Measurements from ENCODE around the gene SIAE. TPM values are rescaled to one million over a fixed set of nuclear protein-coding genes. Genes with fewer than 3 reads are reported as not detected.

Gene SIAE
- total and polyA plus RNA-seq, 2 donors (not counting 1 experiment from before 2014, with no cell fraction given) = 3.6 to 4.5 TPM

GRCh38 chr11:124610295-124610694 lies 63.2 kb downstream of the SIAE start:
- Histone ChIP-seq H4K20me1 (ENCODE audit: control insufficient read depth, insufficient read depth, low read length, poor library complexity, severe bottlenecking) (no peaks in the 10 kb centered on the region), H3K36me3 (replicated peaks in 1 of 2; ENCODE audit: control extremely low read depth in 1 of 2, control insufficient read depth in 1 of 2, extremely low read depth in 1 of 2, insufficient read depth in 2 of 2, low read length in 1 of 2) (no peaks in the 10 kb centered on the region), H3K79me2 (ENCODE audit: control insufficient read depth, insufficient read depth, low read length) (no peaks in the 10 kb centered on the region), H3K9ac (ENCODE audit: low read length) (no peak overlapping the region), H3K27me3 (replicated peaks in 1 of 4; ENCODE audit: control extremely low read depth in 1 of 4, control insufficient read depth in 3 of 4, insufficient read depth in 4 of 4, low read length in 3 of 4) (no peaks in the 10 kb centered on the region), H2AFZ (ENCODE audit: insufficient read depth, low read depth, low read length, poor library complexity, severe bottlenecking) (no peak overlapping the region), H3K27ac (ENCODE audit: low read length in 2 of 2) (no peak overlapping the region), H3K9me3 (ENCODE audit: control extremely low read depth in 1 of 3, control insufficient read depth in 2 of 3, insufficient read depth in 1 of 3, low read length in 2 of 3) (no peaks in the 10 kb centered on the region), H3K4me3 (ENCODE audit: control extremely low read depth in 1 of 5, extremely low read depth in 1 of 5, insufficient read depth in 1 of 5, low read depth in 2 of 5, low read length in 4 of 5) (no peak overlapping the region), H3K4me2 (replicated peaks; ENCODE audit: low read depth, low read length, poor library complexity, severe bottlenecking) (no peak overlapping the region), H3K4me1 (ENCODE audit: control insufficient read depth in 2 of 2, insufficient read depth in 2 of 2, low read length in 2 of 2) (peaks cover 3% of the 10 kb centered on the region in 2 donors)
- Mint-ChIP-seq H3K4me3 (no peak overlapping the region), H3K4me1 (peaks cover 3% of the 10 kb centered on the region), H3K27ac (no peak overlapping the region), H3K27me3 (peaks cover 18% of the 10 kb centered on the region), H3K9me3 (ENCODE audit: insufficient read depth) (no peaks in the 10 kb centered on the region)
- WGBS (ENCODE audit: insufficient coverage) = no CpG with 5 or more reads among the region's 2 CpGs
- no peak for DNase-seq
- ChIA-PET CTCF (interaction anchor here (1.0 to 1.1 kb wide), 2 partner anchors 9 to 12 kb away, joined by 3 to 4 read pairs; partner anchors contain the start of gene TBRG1), POLR2A (interaction anchor here (0.6 kb wide), 1 partner anchor 12 kb away, joined by 3 read pairs; the partner anchor contains the start of gene TBRG1)
- no peak for TF ChIP-seq CTCF (IDR thresholded peaks at IDR 0.05)
- no peak for TF ChIP-seq EZH2 (IDR thresholded peaks at IDR 0.05; ENCODE audit: borderline replicate concordance, insufficient read depth, low read depth, low read length, poor library complexity, severe bottlenecking)
- no peak for ATAC-seq (ENCODE audit: low read depth)
- intact Hi-C loops (cut with micrococcal nuclease) = no loop called here

GRCh38 chr11:124608147-124608546 lies 65.4 kb downstream of the SIAE start:
- CTCF ChIA-PET = no interaction called here
- Histone ChIP-seq H3K27ac (ENCODE audit: low read length in 2 of 2) (no peak overlapping the region), H3K9me3 (ENCODE audit: control extremely low read depth in 1 of 3, control insufficient read depth in 2 of 3, insufficient read depth in 1 of 3, low read length in 2 of 3) (no peaks in the 10 kb centered on the region), H3K79me2 (ENCODE audit: control insufficient read depth, insufficient read depth, low read length) (no peaks in the 10 kb centered on the region), H3K4me3 (ENCODE audit: control extremely low read depth in 1 of 5, extremely low read depth in 1 of 5, insufficient read depth in 1 of 5, low read depth in 2 of 5, low read length in 4 of 5) (no peak overlapping the region), H3K36me3 (replicated peaks in 1 of 2; ENCODE audit: control extremely low read depth in 1 of 2, control insufficient read depth in 1 of 2, extremely low read depth in 1 of 2, insufficient read depth in 2 of 2, low read length in 1 of 2) (no peaks in the 10 kb centered on the region), H2AFZ (ENCODE audit: insufficient read depth, low read depth, low read length, poor library complexity, severe bottlenecking) (no peak overlapping the region), H3K27me3 (replicated peaks in 1 of 4; ENCODE audit: control extremely low read depth in 1 of 4, control insufficient read depth in 3 of 4, insufficient read depth in 4 of 4, low read length in 3 of 4) (no peaks in the 10 kb centered on the region), H4K20me1 (ENCODE audit: control insufficient read depth, insufficient read depth, low read length, poor library complexity, severe bottlenecking) (no peaks in the 10 kb centered on the region), H3K4me2 (replicated peaks; ENCODE audit: low read depth, low read length, poor library complexity, severe bottlenecking) (no peak overlapping the region), H3K4me1 (ENCODE audit: control insufficient read depth in 2 of 2, insufficient read depth in 2 of 2, low read length in 2 of 2) (peaks cover 3% of the 10 kb centered on the region in 2 donors), H3K9ac (ENCODE audit: low read length) (no peak overlapping the region)
- POLR2A ChIA-PET = interaction anchor here (0.6 kb wide), 1 partner anchor 143 kb away, joined by 5 read pairs; no protein-coding TSS in a partner anchor
- H3K4me1 Mint-ChIP-seq = peaks cover 3% of the 10 kb centered on the region
- ATAC-seq (ENCODE audit: low read depth) = no peak
- peaks cover 5% of the 10 kb centered on the region for H3K27me3 Mint-ChIP-seq
- no peaks in the 10 kb centered on the region for H3K9me3 Mint-ChIP-seq (ENCODE audit: insufficient read depth)
- H3K4me3 Mint-ChIP-seq = no peak overlapping the region
- no peak overlapping the region for H3K27ac Mint-ChIP-seq
- intact Hi-C loops (cut with micrococcal nuclease) = no loop called here
- no peak for DNase-seq
- TF ChIP-seq CTCF (IDR thresholded peaks at IDR 0.05) (no peak), EZH2 (IDR thresholded peaks at IDR 0.05; ENCODE audit: borderline replicate concordance, insufficient read depth, low read depth, low read length, poor library complexity, severe bottlenecking) (no peak)
